RPMI7951 (cell line): ENCODE results near the gene G6PD. TPM values are rescaled to one million over a fixed set of nuclear protein-coding genes. Genes with fewer than 3 reads are reported as not detected.

Experiments
- DNase-seq: peaks from one replicate; pipeline ENCODE4 v3.0.0-alpha.2; 2012; ENCODE audit warnings: low read depth
- total RNA-seq: library from RNA; depleted of rRNA; stranded (reverse); fragments of >200 nt; shearing (Covaris generic); gene quantifications from 2 replicates; pipeline ENCODE4 v1.2.3, GENCODE V29; 2014; rRNA removed

G6PD gene
- total RNA-seq, 1 experiment from 2014 or later: 82.3 TPM

DNA sequence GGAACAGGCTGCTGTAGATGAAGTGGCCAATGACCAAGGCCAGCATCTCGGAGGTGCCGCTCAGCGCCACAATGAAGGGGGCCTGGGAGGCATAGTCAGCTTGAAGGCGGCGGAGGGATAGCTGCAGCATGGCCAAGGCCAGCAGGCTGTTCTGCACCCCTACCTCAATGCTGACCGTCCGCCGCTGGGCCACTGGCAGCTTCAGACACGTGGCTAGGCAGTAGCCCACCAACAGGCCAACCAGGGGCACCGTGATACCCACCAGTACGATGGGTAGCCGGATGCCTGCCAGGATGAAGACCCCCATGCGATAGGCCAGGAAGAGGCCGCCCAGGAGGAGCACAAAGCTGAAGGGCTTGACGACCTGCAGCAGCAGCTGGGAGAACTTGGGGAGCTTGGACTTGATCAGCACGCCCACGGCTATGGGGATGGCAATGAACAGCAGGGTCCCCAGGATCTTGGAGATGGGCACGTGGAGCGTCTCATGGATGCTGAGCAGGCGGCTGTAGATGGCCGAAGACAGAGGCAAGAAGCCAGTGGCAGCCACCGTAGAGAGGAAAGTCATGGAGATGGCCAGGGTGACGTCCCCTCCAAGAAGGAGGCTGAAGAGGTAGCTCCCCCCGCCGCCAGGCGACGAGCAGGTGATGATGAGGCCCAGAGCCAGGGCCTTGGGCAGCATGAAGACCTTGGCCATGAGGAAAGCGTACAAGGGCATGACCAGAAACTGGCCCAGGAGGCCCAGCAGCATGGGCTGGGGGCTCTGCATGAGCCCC lies 58.9 kb downstream of the G6PD start:
- no peak for DNase-seq

DNA sequence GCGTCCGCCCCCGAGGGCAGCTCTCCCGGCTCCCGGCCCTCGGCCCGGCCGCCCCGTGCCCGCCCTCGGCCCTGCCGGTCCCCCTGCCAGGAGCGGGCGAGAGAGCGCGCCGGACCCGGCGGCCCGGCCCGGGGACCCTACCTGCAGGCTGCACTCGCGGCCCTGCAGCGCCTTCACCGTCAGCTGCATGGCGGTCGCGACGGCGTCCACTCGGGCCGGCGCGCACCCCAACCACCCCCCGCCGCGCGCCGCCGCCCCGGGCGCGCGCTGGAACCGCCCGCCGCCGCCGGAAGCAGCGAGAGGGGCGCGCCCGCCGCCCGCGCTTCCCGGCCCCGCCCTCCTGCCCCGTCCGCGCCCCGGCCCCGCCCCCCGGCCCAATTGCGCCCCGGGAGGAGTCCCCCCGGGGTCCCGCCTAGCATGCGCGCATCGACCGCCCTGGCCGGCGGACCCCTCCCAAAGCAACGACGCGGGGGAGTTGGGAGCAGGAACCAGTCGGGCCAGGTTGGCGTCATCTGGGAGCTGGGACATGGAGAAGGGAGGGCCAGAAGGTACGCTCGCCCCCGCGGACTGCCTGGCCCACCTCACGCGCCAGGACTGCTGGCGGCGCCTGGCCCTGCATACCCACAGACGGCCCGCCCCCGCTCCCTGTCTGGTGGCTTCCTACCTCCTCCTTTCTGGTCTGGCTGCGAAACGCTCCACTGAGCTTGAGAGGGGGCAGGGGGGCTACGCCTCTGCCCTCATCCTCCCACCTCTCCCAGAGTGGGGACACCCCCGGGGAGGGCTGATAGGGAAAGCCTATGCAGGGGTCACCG lies 60.0 kb downstream of the G6PD start, which contains the start of gene UBL4A:
UBL4A (minus strand) TSS at position 220 of the 812 bp plus-strand sequence; CDS start at position 189, 31 bp downstream.
- peak; percentile 62 for DNase-seq

DNA sequence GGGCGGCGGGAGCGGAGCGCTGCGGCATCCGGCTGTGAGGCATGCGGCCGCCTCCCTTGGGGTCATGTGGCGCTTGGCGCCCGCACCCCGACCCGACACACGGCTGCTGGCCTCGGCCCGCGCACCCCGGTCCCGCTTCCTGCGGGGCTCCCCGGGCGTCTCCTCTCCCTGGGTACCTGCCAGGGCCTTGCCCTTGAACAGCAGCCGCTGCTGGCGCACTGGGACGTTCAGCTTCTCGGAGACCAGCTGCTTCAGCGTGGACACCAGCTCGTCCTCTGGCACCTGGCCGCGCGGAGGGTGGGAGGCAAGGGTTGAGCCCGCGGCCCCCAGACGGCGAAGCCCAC lies 60.6 kb downstream of the G6PD start:
- DNase-seq: no peak

DNA sequence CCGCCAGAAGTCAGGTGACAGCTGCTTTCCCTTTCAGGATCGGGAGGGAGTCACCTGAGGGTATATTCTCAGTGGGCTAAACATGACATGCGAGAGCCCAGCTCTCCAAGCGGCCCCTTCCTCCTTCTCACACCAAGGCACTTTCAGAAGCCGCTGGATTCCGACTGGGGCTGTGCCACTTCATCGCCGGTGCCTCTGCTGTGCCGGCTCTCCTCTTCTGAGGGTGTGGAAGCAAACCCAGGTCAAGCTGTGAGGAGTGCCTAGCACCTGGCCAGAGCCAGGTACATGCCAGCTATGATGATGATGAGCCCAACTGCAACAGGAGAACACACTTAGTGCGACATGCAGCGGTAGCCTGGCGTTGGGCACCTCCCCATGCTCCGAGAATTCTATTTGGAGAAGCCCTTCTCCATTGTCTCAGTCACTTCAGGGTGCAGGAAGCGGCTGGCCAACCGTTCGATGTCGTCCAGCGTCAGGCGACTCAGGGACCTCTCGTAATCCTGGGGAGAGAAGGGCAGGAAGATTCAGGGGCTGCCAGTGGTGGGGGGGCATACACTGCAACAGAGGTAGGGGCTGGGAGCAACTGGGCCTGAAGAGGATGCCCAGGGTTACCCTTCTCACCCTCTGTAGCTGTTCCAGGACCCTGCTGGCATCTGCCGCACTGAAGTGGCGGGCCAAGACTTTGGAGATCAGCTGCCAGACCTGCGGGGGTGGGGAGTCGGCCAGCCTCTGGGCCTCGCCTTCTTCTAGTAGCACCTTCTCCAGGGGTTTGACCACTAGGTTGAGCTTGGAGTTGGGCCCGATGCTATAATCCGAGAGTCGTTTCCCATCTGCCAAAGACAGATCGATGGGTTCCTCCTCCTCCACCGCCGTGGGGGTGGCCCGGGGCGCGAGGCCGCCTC lies 61.2 kb downstream of the G6PD start:
- no peak for DNase-seq

DNA sequence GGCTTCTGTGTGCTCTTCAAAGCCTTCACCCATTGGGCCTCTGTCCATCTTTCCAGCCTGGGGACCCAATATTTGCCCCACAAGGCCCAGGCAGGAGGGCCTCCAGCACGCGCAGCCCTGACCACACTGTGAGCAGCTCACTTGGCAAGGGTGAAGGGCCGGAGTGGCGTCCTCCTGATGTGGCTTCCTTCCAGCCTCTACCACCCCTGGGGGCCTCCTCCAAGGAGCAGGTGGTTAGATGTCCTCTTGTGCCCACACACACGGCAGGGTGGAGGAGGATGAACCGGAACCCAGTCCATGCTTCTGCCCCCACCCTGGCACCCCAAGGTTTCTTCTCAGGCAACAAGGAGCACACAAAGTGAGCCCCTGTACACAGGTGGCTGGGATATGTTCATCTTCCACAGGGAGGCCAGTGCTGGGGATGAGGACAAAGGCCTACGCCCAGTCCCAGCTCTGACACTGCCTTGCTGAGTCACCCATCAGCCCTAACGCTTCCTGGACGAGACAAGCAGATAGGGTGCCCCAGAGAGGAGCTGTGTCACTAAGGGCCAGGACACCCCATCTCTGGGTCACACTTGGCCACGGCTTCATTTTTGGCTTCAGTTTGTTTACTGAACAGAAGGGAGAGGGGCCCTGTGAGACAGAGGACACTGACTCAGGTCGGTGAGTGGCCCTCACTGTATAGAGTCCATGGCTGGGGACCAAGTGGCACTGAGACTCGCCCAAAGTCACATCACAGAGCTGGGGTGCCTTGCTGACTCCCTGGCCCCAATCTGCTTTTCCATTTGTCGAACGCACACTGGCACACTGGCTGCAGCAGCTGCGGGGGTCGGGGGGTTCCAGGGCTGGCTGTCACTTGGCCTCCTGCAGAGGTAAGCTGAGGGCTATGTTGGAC lies 62.1 kb downstream of the G6PD start:
- peak; percentile 31 for DNase-seq

DNA sequence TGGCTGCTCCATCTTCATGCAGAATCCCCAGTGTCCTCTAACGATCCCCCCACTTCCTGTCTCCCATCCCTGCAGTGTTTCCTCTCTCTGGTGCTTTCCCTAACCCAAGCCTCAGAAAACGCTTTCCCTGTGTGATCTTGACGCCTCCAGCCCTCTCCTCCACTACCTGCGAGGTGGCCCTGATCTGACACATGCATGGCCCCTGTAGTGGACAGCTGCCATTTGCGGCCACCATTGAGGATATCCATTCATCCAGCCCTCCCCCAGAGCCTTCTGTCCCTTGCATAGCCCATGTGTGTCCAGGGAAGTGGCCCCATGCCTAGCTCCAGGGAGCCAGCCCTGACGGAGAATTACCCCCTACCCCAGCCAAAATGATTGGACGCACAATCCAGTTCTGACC lies 63.3 kb downstream of the G6PD start:
- no peak for DNase-seq

DNA sequence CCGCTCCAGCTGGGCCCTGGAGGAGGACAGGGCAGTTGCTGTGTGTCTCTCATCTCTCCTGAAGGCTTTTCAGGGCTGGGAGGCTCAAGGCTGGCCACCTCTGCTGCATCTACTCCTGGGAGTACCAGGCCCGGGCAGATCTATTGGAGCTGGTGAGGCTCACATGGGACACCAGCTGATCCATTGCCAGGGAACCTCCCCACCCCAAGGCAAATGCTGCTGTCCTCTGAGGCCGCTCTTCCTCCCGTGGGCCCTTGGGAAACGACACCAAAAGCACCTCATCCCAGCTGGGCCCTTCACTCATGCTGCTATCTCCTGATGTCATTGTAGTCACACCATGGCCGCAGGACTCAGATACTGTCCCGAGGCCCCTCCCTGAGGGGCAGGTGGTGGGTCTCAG lies 63.9 kb downstream of the G6PD start:
- DNase-seq: no peak

DNA sequence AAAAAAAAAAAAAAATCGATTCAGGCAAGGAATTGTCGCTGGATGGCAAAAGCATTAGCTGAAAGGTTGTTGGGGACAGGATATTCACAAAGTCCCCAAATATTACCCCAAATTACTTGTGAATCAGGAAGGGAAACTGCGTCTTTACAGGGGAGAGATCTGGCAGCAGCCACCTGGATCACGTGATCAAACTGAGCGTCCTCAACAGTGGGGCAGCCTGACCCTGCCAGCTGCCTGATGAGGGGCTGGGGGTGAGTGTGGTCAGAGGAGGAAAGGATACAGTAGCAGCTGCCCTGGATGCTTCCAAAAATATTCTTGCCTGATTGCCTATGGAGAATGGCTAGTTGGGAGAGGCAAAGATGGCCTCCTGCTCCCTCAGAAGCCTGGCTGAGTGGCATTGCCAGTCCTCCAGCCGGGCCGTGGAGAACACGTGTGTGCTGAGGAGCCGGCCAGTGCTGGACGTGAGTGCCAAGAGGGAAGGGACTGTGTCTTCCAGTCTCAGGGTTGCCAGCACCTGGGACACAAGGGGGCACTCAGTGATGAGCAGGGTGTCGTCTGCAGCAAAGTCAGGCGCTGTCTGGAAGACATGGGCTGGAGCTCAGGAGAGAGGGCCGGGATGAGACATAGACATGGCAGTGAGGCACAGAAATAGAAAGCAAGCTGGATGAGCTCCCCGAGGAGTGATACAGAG lies 64.6 kb downstream of the G6PD start:
- no peak for DNase-seq

Other genes with a start within 250 kb of the G6PD start
- gene FLNA, start 172.2 kb downstream of the G6PD start, total RNA-seq: 375 and 579 TPM in 2 replicates
- gene EMD, start 167.6 kb downstream of the G6PD start, total RNA-seq: 27.6 and 29.8 TPM in 2 replicates
- gene RPL10, start 148.5 kb downstream of the G6PD start, total RNA-seq: 2,378 and 3,972 TPM in 2 replicates
- gene DNASE1L1, start 137.6 kb downstream of the G6PD start, total RNA-seq: 12.6 and 14.3 TPM in 2 replicates
- 9.6 and 9.8 TPM in 2 replicates for gene TAFAZZIN, start 135.3 kb downstream of the G6PD start, total RNA-seq
- gene ATP6AP1, start 118.2 kb downstream of the G6PD start, total RNA-seq: 29.0 and 36.1 TPM in 2 replicates
- 58.0 and 58.6 TPM in 2 replicates for gene GDI1, start 109.7 kb downstream of the G6PD start, total RNA-seq
- 37.8 and 45.0 TPM in 2 replicates for gene FAM50A, start 102.7 kb downstream of the G6PD start, total RNA-seq
- gene PLXNA3, start 88.6 kb downstream of the G6PD start, total RNA-seq: 3.9 and 5.4 TPM in 2 replicates
- gene LAGE3, start 67.6 kb downstream of the G6PD start, total RNA-seq: 28.8 and 40.4 TPM in 2 replicates
- 46.0 and 50.1 TPM in 2 replicates for gene UBL4A, start 60.2 kb downstream of the G6PD start, total RNA-seq
- 19.5 and 25.6 TPM in 2 replicates for gene SLC10A3, start 56.2 kb downstream of the G6PD start, total RNA-seq
- 16.5 and 22.3 TPM in 2 replicates for gene FAM3A, start 30.6 kb downstream of the G6PD start, total RNA-seq
- gene IKBKG, start 774 bp upstream of the G6PD start, total RNA-seq: 11.2 and 16.5 TPM in 2 replicates
- gene CTAG1A, start 38.3 kb upstream of the G6PD start, total RNA-seq: not detected in 2 replicates
- not detected in 2 replicates for gene CTAG1B, start 72.4 kb upstream of the G6PD start, total RNA-seq
- 0.29 TPM in 1 of 2 replicates, not detected in the other for gene CTAG2, start 106.7 kb upstream of the G6PD start, total RNA-seq
- gene GAB3, start 204.2 kb upstream of the G6PD start, total RNA-seq: under 0.01 and 0.24 TPM in 2 replicates
- 27.9 and 29.7 TPM in 2 replicates for gene DKC1, start 216.0 kb upstream of the G6PD start, total RNA-seq